ENCODE data around the gene PPIG.
"Not testable (repeated sequence)": the region's sequence is repeated elsewhere in the genome, so short reads cannot be mapped to it uniquely, and the experiment has no call there.

- TF ChIP-seq CTCF, EP300, POLR2A, POLR2AphosphoS5 (IDR thresholded peaks at IDR 0.05): not testable (repeated sequence)
Observed at GRCh38 chr2:169684712-169685111, 100.6 kb downstream of the PPIG start.

All from gastroesophageal sphincter (tissue), 3 donors.